Uterus (tissue), 4 donors: ENCODE results near the gene MMD. TPM values are rescaled to one million over a fixed set of nuclear protein-coding genes. Genes with fewer than 3 reads are reported as not detected.

Source experiments
- DNase-seq, 2 donors: peaks; one replicate each; pipeline ENCODE4 v3.0.0-alpha.2; 2019 to 2020
- H3K27ac ChIP-seq, 2 donors: fragments of 200-600 bp; sonication (generic); 1 replicate in 1 of 2; 2 replicates in 1 of 2; pipeline ENCODE4 v1.5.1; 2016 to 2018
- H3K27me3 ChIP-seq, 2 donors: fragments of 200-600 bp; sonication (generic); one replicate each; pipeline ENCODE4 v1.5.1; 2018 to 2019; ENCODE audit warnings: control low read depth in 1 of 2
- H3K36me3 ChIP-seq, 2 donors: fragments of 200-600 bp; sonication (generic); one replicate each; pipeline ENCODE4 v1.5.1; 2019; ENCODE audit warnings: control low read depth in 1 of 2
- H3K4me1 ChIP-seq, 2 donors: fragments of 200-600 bp; sonication (generic); one replicate each; pipeline ENCODE4 v1.5.1; 2018 to 2019; ENCODE audit warnings: control low read depth in 1 of 2
- H3K4me3 ChIP-seq, 2 donors: fragments of 200-600 bp; sonication (generic); 1 replicate in 1 of 2; 2 replicates in 1 of 2; pipeline ENCODE4 v1.5.1; 2018 to 2019; ENCODE audit warnings: mild to moderate bottlenecking in 1 of 2
- H3K9me3 ChIP-seq, 2 donors: fragments of 200-600 bp; sonication (generic); one replicate each; pipeline ENCODE4 v1.5.1; 2019; ENCODE audit warnings: control low read depth in 1 of 2
- CTCF ChIP-seq, 4 experiments: fragments of 200-600 bp in 2 of 4; fragments of 450-650 bp in 2 of 4; sonication (generic) in 2 of 4; IDR thresholded peaks; one replicate each; pipeline ENCODE4 v1.5.1; 2016 to 2019; ENCODE audit warnings: antibody characterized with exemption in 4 of 4, mild to moderate bottlenecking in 2 of 4, moderate library complexity in 1 of 4
- POLR2A ChIP-seq, 2 donors: fragments of 450-650 bp; IDR thresholded peaks; one replicate each; pipeline ENCODE4 v1.6.1; 2016; ENCODE audit warnings: antibody characterized with exemption in 2 of 2, mild to moderate bottlenecking in 1 of 2, moderate library complexity in 1 of 2
- intact Hi-C: fragments of 100-400 bp; cut with DNase I; formaldehyde crosslinking; loops from one replicate; pipeline ENCODE4 v1.15.1; 2023; ENCODE audit warnings: low total_unique reads
- total RNA-seq, 4 donors: library from RNA; depleted of rRNA in 3 of 4; stranded (reverse); fragments of >200 nt in 3 of 4; gene quantifications; one replicate each; pipeline versions ENCODE4 v1.1.0 to v1.2.4, GENCODE V29; 2014 to 2023
- donor health status: DM: yes; HTN: yes; CAD: no.

Gene MMD
- total RNA-seq, 4 donors from 2014 or later = 1.3 to 27.9 (median 14.2) TPM

GRCh38 chr17:55347341-55347740 is 74.3 kb downstream of the MMD start:
- DNase-seq = no peak
- H3K27ac ChIP-seq = no peak overlapping the region
- intact Hi-C loops = no loop called here
- no peaks in the 10 kb centered on the region for H3K9me3 ChIP-seq
- no peaks in the 10 kb centered on the region for H3K4me1 ChIP-seq
- no peak for TF ChIP-seq CTCF (IDR thresholded peaks at IDR 0.05)
- no peak for TF ChIP-seq POLR2A (IDR thresholded peaks at IDR 0.05)
- no peaks in the 10 kb centered on the region for H3K27me3 ChIP-seq
- no peaks in the 10 kb centered on the region for H3K36me3 ChIP-seq
- no peak overlapping the region for H3K4me3 ChIP-seq

GRCh38 chr17:55346658-55347057 is 75.0 kb downstream of the MMD start:
- H3K9me3 ChIP-seq = no peaks in the 10 kb centered on the region
- intact Hi-C loops = no loop called here
- no peaks in the 10 kb centered on the region for H3K4me1 ChIP-seq
- no peak overlapping the region for H3K27ac ChIP-seq
- no peak overlapping the region for H3K4me3 ChIP-seq
- TF ChIP-seq POLR2A (IDR thresholded peaks at IDR 0.05) (no peak), CTCF (IDR thresholded peaks at IDR 0.05) (no peak)
- no peaks in the 10 kb centered on the region for H3K27me3 ChIP-seq
- no peaks in the 10 kb centered on the region for H3K36me3 ChIP-seq
- no peak for DNase-seq

GRCh38 chr17:55345132-55345531 is 76.5 kb downstream of the MMD start:
- Histone ChIP-seq H3K9me3 (no peaks in the 10 kb centered on the region), H3K27ac (no peak overlapping the region), H3K27me3 (no peaks in the 10 kb centered on the region), H3K4me3 (no peak overlapping the region), H3K36me3 (no peaks in the 10 kb centered on the region), H3K4me1 (no peaks in the 10 kb centered on the region)
- intact Hi-C loops = no loop called here
- TF ChIP-seq POLR2A (IDR thresholded peaks at IDR 0.05) (no peak), CTCF (IDR thresholded peaks at IDR 0.05) (no peak)
- no peak for DNase-seq

- H3K4me1 ChIP-seq = no peaks in the 10 kb centered on the region
- DNase-seq = no peak
- H3K36me3 ChIP-seq = no peaks in the 10 kb centered on the region
- H3K27ac ChIP-seq = no peak overlapping the region
- no peaks in the 10 kb centered on the region for H3K9me3 ChIP-seq
- H3K27me3 ChIP-seq = no peaks in the 10 kb centered on the region
- TF ChIP-seq CTCF (IDR thresholded peaks at IDR 0.05) (no peak), POLR2A (IDR thresholded peaks at IDR 0.05) (no peak)
- H3K4me3 ChIP-seq = no peak overlapping the region
- intact Hi-C loops = no loop called here
These were observed 77.1 kb downstream of the MMD start for GRCh38 chr17:55344514-55344997.

GRCh38 chr17:55343900-55344513 is 77.6 kb downstream of the MMD start:
- TF ChIP-seq POLR2A (IDR thresholded peaks at IDR 0.05) (no peak), CTCF (IDR thresholded peaks at IDR 0.05) (no peak)
- Histone ChIP-seq H3K9me3 (no peaks in the 10 kb centered on the region), H3K27ac (no peak overlapping the region), H3K4me3 (no peak overlapping the region), H3K36me3 (no peaks in the 10 kb centered on the region), H3K4me1 (no peaks in the 10 kb centered on the region), H3K27me3 (no peaks in the 10 kb centered on the region)
- no peak for DNase-seq
- intact Hi-C loops = no loop called here
